Smooth muscle cell (in vitro differentiated cells): ENCODE measurements around the gene OPRM1. TPM values are rescaled to one million over a fixed set of nuclear protein-coding genes. Genes with fewer than 3 reads are reported as not detected.

Source experiments
- DNase-seq: peaks from one replicate; lab custom pipeline; 2025; ENCODE audit not compliant: unreplicated experiment; lab: John Stamatoyannopoulos, UW
- H2AFZ ChIP-seq: fragments of 200-600 bp; sonication (generic); 2 replicates; pipeline ENCODE4 v1.6.0; 2016; ENCODE audit warnings: antibody characterized with exemption, low read depth, mild to moderate bottlenecking
- H3F3A ChIP-seq: fragments of 200-600 bp; sonication (generic); 2 replicates; pipeline ENCODE4 v1.6.0; 2017; ENCODE audit warnings: antibody characterized with exemption, low read depth
- H3K27ac ChIP-seq: fragments of 200-600 bp; sonication (generic); 2 replicates; pipeline ENCODE4 v1.5.1; 2016; ENCODE audit warnings: low read depth, mild to moderate bottlenecking
- H3K27me3 ChIP-seq: fragments of 200-600 bp; sonication (generic); 2 replicates; pipeline ENCODE4 v1.6.1; 2016; ENCODE audit warnings: low read depth, mild to moderate bottlenecking
- H3K36me3 ChIP-seq: fragments of 200-600 bp; sonication (generic); 2 replicates; pipeline ENCODE4 v1.5.1; 2016; ENCODE audit warnings: low read depth
- H3K4me1 ChIP-seq: fragments of 200-600 bp; sonication (generic); 2 replicates; pipeline ENCODE4 v1.5.1; 2016; ENCODE audit warnings: low read depth
- H3K4me2 ChIP-seq: fragments of 200-600 bp; sonication (generic); 2 replicates; pipeline ENCODE4 v1.6.0; 2016; ENCODE audit warnings: mild to moderate bottlenecking
- H3K4me3 ChIP-seq: fragments of 200-600 bp; sonication (generic); 2 replicates; pipeline ENCODE4 v1.5.1; 2016; ENCODE audit warnings: mild to moderate bottlenecking
- H3K79me2 ChIP-seq: fragments of 200-600 bp; sonication (generic); 2 replicates; pipeline ENCODE4 v1.6.0; 2016; ENCODE audit warnings: low read depth, mild to moderate bottlenecking
- H3K9ac ChIP-seq: fragments of 200-600 bp; sonication (generic); 2 replicates; pipeline ENCODE4 v1.6.0; 2016; ENCODE audit warnings: low read depth
- H3K9me3 ChIP-seq: fragments of 200-600 bp; sonication (generic); replicated peaks from 2 replicates; pipeline ENCODE4 v1.5.1; 2016; ENCODE audit warnings: low read depth
- H4K20me1 ChIP-seq: fragments of 200-600 bp; sonication (generic); 2 replicates; pipeline ENCODE4 v1.6.0; 2016; ENCODE audit warnings: low read depth
- CTCF ChIP-seq: fragments of 200-600 bp; sonication (generic); IDR thresholded peaks from 2 replicates; pipeline ENCODE4 v1.5.1; 2017; ENCODE audit warnings: borderline replicate concordance, mild to moderate bottlenecking, antibody characterized with exemption; ENCODE audit not compliant: insufficient read depth, poor library complexity, severe bottlenecking
- whole genome bisulfite sequencing: methylation state at CpG from one replicate; pipeline ENCODE4 v1.1.7; 2016; ENCODE audit warnings: low lambda C conversion rate; 5-methylcytosine and 5-hydroxymethylcytosine counted together
- polyA plus RNA-seq: library from polyadenylated mRNA; unstranded; fragments of >200 nt; fragmentation: Nextera tagmentation; extraction: Ambion mirVana; gene quantifications from 2 replicates; pipeline ENCODE4 v1.2.1, GENCODE V29; 2016
- total RNA-seq: library from RNA; depleted of rRNA; stranded (reverse); fragments of >200 nt; gene quantifications from 2 replicates; pipeline ENCODE4 v1.2.3, GENCODE V29; 2014

The OPRM1 gene
- total and polyA plus RNA-seq, 2 experiments from 2014 or later: not detected

GRCh38 chr6:154249499-154250298 is 210.7 kb downstream of the OPRM1 start:
- H3K27ac ChIP-seq: no peak overlapping the region
- no peaks in the 10 kb centered on the region for H3F3A ChIP-seq
- no peaks in the 10 kb centered on the region for H3K79me2 ChIP-seq
- H3K4me3 ChIP-seq: no peak overlapping the region
- no peaks in the 10 kb centered on the region for H3K9me3 ChIP-seq
- H3K4me2 ChIP-seq: no peak overlapping the region
- H2AFZ ChIP-seq: no peak overlapping the region
- no peak overlapping the region for H3K9ac ChIP-seq
- peaks cover 22% of the 10 kb centered on the region for H3K4me1 ChIP-seq
- 88% methylated on average over 8 of the region's 8 CpGs for WGBS
- no peaks in the 10 kb centered on the region for H3K36me3 ChIP-seq
- no peak for DNase-seq
- no peaks in the 10 kb centered on the region for H4K20me1 ChIP-seq
- no peak for TF ChIP-seq CTCF
- no peaks in the 10 kb centered on the region for H3K27me3 ChIP-seq

- Histone ChIP-seq H3K79me2 (no peaks in the 10 kb centered on the region), H3K9ac (no peak overlapping the region), H3K27ac (no peak overlapping the region), H3K4me2 (no peak overlapping the region), H3K9me3 (no peaks in the 10 kb centered on the region), H3K36me3 (no peaks in the 10 kb centered on the region), H4K20me1 (no peaks in the 10 kb centered on the region), H3K4me3 (no peak overlapping the region), H3K27me3 (no peaks in the 10 kb centered on the region), H2AFZ (no peak overlapping the region), H3F3A (no peaks in the 10 kb centered on the region), H3K4me1 (peaks cover 13% of the 10 kb centered on the region)
- DNase-seq: no peak
- TF ChIP-seq CTCF: no peak
- WGBS: 88% methylated on average over 4 of the region's 4 CpGs
These were observed 212.1 kb downstream of the OPRM1 start for GRCh38 chr6:154251116-154251515.

GRCh38 chr6:154252678-154253077 is 213.6 kb downstream of the OPRM1 start:
- Histone ChIP-seq H3K4me3 (no peak overlapping the region), H3K4me2 (no peak overlapping the region), H4K20me1 (no peaks in the 10 kb centered on the region), H3F3A (no peaks in the 10 kb centered on the region), H3K9ac (no peak overlapping the region), H2AFZ (no peak overlapping the region), H3K27me3 (no peaks in the 10 kb centered on the region), H3K27ac (no peak overlapping the region), H3K79me2 (no peaks in the 10 kb centered on the region), H3K4me1 (peaks cover 4% of the 10 kb centered on the region), H3K36me3 (no peaks in the 10 kb centered on the region), H3K9me3 (no peaks in the 10 kb centered on the region)
- TF ChIP-seq CTCF: no peak
- WGBS: 53% methylated on average over 3 of the region's 3 CpGs
- DNase-seq: no peak

- H3K9ac ChIP-seq: no peak overlapping the region
- no peaks in the 10 kb centered on the region for H3K9me3 ChIP-seq
- no peaks in the 10 kb centered on the region for H3F3A ChIP-seq
- DNase-seq: no peak
- no peaks in the 10 kb centered on the region for H3K36me3 ChIP-seq
- no peaks in the 10 kb centered on the region for H4K20me1 ChIP-seq
- H3K4me3 ChIP-seq: no peak overlapping the region
- H3K27me3 ChIP-seq: no peaks in the 10 kb centered on the region
- H2AFZ ChIP-seq: no peak overlapping the region
- H3K4me2 ChIP-seq: no peak overlapping the region
- H3K4me1 ChIP-seq: no peaks in the 10 kb centered on the region
- TF ChIP-seq CTCF: no peak
- no peaks in the 10 kb centered on the region for H3K79me2 ChIP-seq
- 95% methylated on average over 1 of the region's 1 CpG for WGBS
- H3K27ac ChIP-seq: no peak overlapping the region
These were observed 218.0 kb downstream of the OPRM1 start for GRCh38 chr6:154257067-154257466.
